SKM-1 treated with dmso at 0.1 percent for 144 hours (cell line): ENCODE results near the gene ANGPTL4.

Experiments used
- DNase-seq: peaks from one replicate; lab custom pipeline; 2025; ENCODE audit not compliant: unreplicated experiment; lab: John Stamatoyannopoulos, UW

ANGPTL4 gene

GRCh38 chr19:8412783-8413628 lies 49.1 kb downstream of the ANGPTL4 start, which contains the start of gene MARCHF2:
Gene MARCHF2, plus strand, starts transcription at chr19:8413305. Its CDS starts 8,536 bp downstream, at chr19:8421841.
- peak; percentile 87 for DNase-seq

GRCh38 chr19:8413629-8413995 lies 49.7 kb downstream of the ANGPTL4 start:
- no peak for DNase-seq

DNA sequence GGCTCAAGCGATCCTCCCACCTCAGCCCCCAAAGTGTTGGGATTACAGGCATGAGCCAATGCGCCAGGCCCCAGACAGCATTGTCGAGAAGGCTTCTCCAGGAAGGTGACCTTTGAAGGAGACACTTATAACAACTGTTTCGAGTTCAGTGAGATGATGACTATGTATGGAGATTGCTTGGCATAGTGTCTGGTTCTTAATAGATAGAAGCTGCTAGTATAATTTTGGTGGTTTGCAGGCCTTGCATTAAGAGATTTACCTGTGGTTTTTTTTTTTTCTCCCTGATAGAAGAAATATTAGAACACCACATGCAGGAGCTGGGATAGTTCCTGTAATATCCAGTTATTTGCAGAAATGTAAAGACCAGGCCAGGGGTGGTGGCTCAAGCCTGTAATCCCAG lies 52.8 kb downstream of the ANGPTL4 start:
- no peak for DNase-seq

DNA sequence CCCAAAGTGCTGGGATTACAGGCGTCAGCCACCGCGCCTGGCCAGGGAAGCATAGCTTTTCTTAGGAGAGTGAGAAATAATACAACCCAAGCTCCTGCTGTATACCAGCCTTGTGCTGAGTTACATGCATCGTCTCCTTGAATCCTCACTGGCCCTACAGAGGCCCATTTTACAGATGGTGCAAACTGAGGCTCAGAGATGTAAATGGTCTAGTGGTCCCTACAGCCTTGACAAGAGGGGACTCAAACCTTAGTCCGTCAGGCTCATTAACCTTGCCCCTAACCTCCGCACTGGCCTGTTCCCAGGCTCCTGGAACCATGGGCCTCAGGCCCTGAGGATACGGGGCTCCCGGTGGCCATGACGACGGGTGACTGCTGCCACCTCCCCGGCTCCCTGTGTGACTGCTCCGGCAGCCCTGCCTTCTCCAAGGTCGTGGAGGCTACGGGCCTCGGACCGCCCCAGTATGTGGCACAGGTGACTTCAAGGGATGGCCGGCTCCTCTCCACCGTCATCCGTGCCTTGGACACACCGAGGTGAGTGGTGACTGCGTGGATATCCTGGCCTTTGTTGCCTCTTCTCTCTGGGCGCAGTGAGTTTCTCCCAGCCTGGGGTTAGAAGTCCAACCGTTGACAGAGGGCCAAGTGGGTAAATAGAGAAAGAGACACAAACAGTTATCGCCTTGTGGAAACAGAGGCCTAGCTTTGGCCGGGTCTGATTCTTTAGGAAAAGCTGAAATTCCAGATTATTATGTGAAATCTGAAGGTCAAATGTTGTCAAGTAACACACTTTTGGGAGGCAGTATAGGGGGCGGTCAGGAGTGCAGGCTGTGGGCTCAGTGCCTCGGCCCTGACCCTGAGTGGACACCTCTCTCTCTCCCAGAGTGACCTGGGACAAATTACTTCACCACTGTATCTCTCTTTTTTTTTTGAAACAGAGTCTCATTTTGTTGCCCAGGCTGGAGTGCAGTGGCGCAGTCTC lies 57.8 kb downstream of the ANGPTL4 start:
- no peak for DNase-seq

DNA sequence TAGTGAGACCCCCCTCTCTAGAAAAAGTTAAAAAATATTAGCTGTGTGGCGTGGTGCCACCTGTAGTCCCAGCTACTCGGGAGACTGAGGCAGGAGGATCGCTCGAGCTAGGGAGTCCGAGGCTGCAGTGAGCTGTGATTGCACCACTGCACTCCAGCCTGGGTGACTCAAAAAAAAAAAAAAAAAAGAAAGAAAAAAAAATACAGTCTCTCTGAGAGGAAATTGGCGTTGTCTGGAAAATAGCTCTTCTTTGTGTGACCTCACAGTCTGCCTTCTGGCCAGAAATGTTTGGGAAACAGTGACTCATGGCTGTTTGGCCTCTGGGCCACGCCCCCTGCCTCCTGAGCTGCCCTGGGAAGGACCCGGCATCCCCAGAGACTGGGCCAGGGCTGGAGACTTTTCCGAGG lies 59.9 kb downstream of the ANGPTL4 start:
- peak; percentile 80 for DNase-seq
